ENCODE data around the gene TATDN2. TPM values are rescaled to one million over a fixed set of nuclear protein-coding genes. Genes with fewer than 3 reads are reported as not detected.

The TATDN2 gene
- total and polyA plus RNA-seq, 2 donors (not counting 3 experiments of a cell fraction or from before 2014, with no cell fraction given) = 10.7 to 26.8 TPM

GRCh38 chr3:10284496-10284895 lies 36.2 kb downstream of the TATDN2 start:
- intact Hi-C loops (cut with micrococcal nuclease) = no loop called here
- TF ChIP-seq JUN (IDR thresholded peaks at IDR 0.05; ENCODE audit: borderline replicate concordance, insufficient read depth, insufficient read length, low read depth) (no peak), GATA2 (IDR thresholded peaks at IDR 0.05; ENCODE audit: insufficient read depth, insufficient read length, low read depth, low read length) (no peak), POLR2A (IDR thresholded peaks at IDR 0.05; ENCODE audit: low read depth, low read length) (no peak), POLR2AphosphoS5 (IDR thresholded peaks at IDR 0.05; ENCODE audit: insufficient read depth, low read depth, low read length) (no peak), FOS (IDR thresholded peaks at IDR 0.05; ENCODE audit: borderline replicate concordance, insufficient read depth, low read length) (no peak), MYC (IDR thresholded peaks at IDR 0.05; ENCODE audit: low read depth, low read length) (no peak), EZH2 (IDR thresholded peaks at IDR 0.05; ENCODE audit: borderline replicate concordance, low read depth, low read length, severe bottlenecking) (no peak)
- TF ChIP-seq, protein P1, sequence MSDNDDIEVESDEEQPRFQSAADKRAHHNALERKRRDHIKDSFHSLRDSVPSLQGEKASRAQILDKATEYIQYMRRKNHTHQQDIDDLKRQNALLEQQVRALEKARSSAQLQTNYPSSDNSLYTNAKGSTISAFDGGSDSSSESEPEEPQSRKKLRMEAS (IDR thresholded peaks at IDR 0.05; ENCODE audit: insufficient read depth, insufficient read length) = no peak
- TF ChIP-seq, protein P2, sequence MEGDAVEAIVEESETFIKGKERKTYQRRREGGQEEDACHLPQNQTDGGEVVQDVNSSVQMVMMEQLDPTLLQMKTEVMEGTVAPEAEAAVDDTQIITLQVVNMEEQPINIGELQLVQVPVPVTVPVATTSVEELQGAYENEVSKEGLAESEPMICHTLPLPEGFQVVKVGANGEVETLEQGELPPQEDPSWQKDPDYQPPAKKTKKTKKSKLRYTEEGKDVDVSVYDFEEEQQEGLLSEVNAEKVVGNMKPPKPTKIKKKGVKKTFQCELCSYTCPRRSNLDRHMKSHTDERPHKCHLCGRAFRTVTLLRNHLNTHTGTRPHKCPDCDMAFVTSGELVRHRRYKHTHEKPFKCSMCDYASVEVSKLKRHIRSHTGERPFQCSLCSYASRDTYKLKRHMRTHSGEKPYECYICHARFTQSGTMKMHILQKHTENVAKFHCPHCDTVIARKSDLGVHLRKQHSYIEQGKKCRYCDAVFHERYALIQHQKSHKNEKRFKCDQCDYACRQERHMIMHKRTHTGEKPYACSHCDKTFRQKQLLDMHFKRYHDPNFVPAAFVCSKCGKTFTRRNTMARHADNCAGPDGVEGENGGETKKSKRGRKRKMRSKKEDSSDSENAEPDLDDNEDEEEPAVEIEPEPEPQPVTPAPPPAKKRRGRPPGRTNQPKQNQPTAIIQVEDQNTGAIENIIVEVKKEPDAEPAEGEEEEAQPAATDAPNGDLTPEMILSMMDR (IDR thresholded peaks at IDR 0.05; ENCODE audit: extremely low read depth in 1 of 2, insufficient read depth in 1 of 2, low read depth in 1 of 2, low read length in 2 of 2) = no peak
- H3K4me1 ChIP-seq (ENCODE audit: control insufficient read depth, extremely low read depth, insufficient read depth, low read length) = no peaks in the 10 kb centered on the region
- DNase-seq (ENCODE audit: low read depth, low spot score) = no peak
- no TSS peak for BruUV-seq (replicated peaks)
- no peaks in the 10 kb centered on the region for H3K27me3 ChIP-seq (ENCODE audit: control insufficient read depth in 2 of 2, insufficient read depth in 2 of 2, low read length in 2 of 2)
- no peak overlapping the region for H3K4me3 ChIP-seq (replicated peaks in 1 of 3; ENCODE audit: insufficient read depth in 1 of 3, low read depth in 1 of 3, low read length in 3 of 3)
- no peaks in the 10 kb centered on the region for H3K9me1 ChIP-seq (replicated peaks; ENCODE audit: control insufficient read depth, extremely low read depth, insufficient read depth, low read length)
- dilution Hi-C loops (cut with MboI; ENCODE audit: extremely low pct_ligation_motif_present, low sequenced_read_pairs) = no loop called here
- ChIA-PET POLR2A (no interaction called here), CTCF (no interaction called here)
- H3K9ac ChIP-seq (replicated peaks; ENCODE audit: extremely low read depth, insufficient read depth, low read length) = no peak overlapping the region
- H3K79me2 ChIP-seq (ENCODE audit: control insufficient read depth, insufficient read depth, low read length) = no peaks in the 10 kb centered on the region
- H2AFZ ChIP-seq (ENCODE audit: low read depth, low read length) = no peak overlapping the region
- no peak overlapping the region for H3K4me2 ChIP-seq (ENCODE audit: insufficient read depth, low read length)
- H3K36me3 ChIP-seq (ENCODE audit: control insufficient read depth in 2 of 2, extremely low read depth in 1 of 2, insufficient read depth in 2 of 2, low read length in 2 of 2) = peaks cover 0 to 8% of the 10 kb centered on the region in 2 experiments
- H3K27ac ChIP-seq (ENCODE audit: insufficient read depth, low read depth, low read length) = no peak overlapping the region
- H4K20me1 ChIP-seq (replicated peaks; ENCODE audit: control insufficient read depth, extremely low read depth, insufficient read depth, low read length) = no peaks in the 10 kb centered on the region
- H3K9me3 ChIP-seq (replicated peaks; ENCODE audit: control insufficient read depth, insufficient read depth, low read length) = no peaks in the 10 kb centered on the region
- FAIRE-seq = no peak
